ENCODE measurements around the gene OR52B6. TPM values are rescaled to one million over a fixed set of nuclear protein-coding genes. Genes with fewer than 3 reads are reported as not detected.
"Not testable (repeated sequence)": the region's sequence is repeated elsewhere in the genome, so short reads cannot be mapped to it uniquely, and the experiment has no call there.

Gene OR52B6
- total and polyA plus RNA-seq, 9 donors: not detected

DNA sequence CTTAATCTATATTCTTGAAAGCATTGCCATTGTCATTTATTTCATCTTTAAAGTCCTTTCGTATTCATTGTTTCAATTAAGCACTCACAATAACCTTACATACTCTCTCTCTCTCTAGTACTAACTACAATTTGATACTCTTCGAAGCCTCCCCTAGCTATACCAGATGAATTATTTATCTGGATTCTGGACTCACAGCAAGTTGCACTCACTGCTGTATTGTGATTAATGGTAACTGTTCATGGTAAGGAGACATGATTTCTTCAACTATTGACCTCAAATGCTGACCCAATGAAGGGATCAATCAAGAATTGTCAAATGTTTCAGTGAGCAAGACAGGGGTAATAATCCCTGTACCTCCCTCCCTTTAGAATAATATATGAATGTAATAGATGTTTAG, 6.0 kb upstream of the OR52B6 start:
- no peak for TF ChIP-seq POLR2A (IDR thresholded peaks at IDR 0.05)
- TF ChIP-seq EP300 (IDR thresholded peaks at IDR 0.05): no peak
- TF ChIP-seq, protein P1, sequence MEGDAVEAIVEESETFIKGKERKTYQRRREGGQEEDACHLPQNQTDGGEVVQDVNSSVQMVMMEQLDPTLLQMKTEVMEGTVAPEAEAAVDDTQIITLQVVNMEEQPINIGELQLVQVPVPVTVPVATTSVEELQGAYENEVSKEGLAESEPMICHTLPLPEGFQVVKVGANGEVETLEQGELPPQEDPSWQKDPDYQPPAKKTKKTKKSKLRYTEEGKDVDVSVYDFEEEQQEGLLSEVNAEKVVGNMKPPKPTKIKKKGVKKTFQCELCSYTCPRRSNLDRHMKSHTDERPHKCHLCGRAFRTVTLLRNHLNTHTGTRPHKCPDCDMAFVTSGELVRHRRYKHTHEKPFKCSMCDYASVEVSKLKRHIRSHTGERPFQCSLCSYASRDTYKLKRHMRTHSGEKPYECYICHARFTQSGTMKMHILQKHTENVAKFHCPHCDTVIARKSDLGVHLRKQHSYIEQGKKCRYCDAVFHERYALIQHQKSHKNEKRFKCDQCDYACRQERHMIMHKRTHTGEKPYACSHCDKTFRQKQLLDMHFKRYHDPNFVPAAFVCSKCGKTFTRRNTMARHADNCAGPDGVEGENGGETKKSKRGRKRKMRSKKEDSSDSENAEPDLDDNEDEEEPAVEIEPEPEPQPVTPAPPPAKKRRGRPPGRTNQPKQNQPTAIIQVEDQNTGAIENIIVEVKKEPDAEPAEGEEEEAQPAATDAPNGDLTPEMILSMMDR (IDR thresholded peaks at IDR 0.05): no peak
- no peak for DNase-seq
- no peaks in the 10 kb centered on the region for H3K9me3 ChIP-seq
- H3K36me3 ChIP-seq: no peaks in the 10 kb centered on the region
- WGBS, 3 donors: 65 to 79% (median 71%) methylated on average over 2 of the region's 2 CpGs
- intact Hi-C loops (cut with DNase I): no loop called here
- H3K4me3 ChIP-seq: no peak overlapping the region
- no peaks in the 10 kb centered on the region for H3K4me1 ChIP-seq (ENCODE audit: insufficient read depth)
- H3K27me3 ChIP-seq: no peaks in the 10 kb centered on the region
- no peak overlapping the region for H3K27ac ChIP-seq

DNA sequence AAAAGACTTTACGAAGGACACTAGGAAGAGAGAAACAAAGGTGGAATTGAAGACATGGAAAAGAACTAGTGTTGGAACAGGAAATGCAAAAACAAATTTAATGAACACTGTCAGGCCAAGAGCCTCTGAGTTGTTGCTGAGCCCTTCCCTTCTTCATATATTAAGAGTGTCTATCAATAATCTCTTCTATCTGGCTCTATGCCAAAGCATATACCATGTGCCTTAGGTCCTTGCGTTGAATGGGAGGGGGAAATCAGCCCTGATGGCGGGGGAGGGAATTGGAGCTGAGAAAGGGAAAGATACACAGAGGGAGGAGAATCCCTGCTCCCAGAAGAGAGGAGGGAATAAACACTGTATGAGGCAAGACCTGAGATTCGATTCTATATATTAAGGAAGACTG, 5.5 kb upstream of the OR52B6 start:
- Histone ChIP-seq H3K4me1 (ENCODE audit: insufficient read depth) (no peaks in the 10 kb centered on the region), H3K27me3 (no peaks in the 10 kb centered on the region), H3K4me3 (no peak overlapping the region), H3K36me3 (no peaks in the 10 kb centered on the region), H3K9me3 (no peaks in the 10 kb centered on the region), H3K27ac (no peak overlapping the region)
- TF ChIP-seq, protein P1 (IDR thresholded peaks at IDR 0.05): no peak
- TF ChIP-seq EP300 (IDR thresholded peaks at IDR 0.05) (no peak), POLR2A (IDR thresholded peaks at IDR 0.05) (no peak)
- 53 to 56% (median 55%) methylated on average over 4 of the region's 4 CpGs for WGBS, 3 donors
- DNase-seq: no peak
- intact Hi-C loops (cut with DNase I): no loop called here

DNA sequence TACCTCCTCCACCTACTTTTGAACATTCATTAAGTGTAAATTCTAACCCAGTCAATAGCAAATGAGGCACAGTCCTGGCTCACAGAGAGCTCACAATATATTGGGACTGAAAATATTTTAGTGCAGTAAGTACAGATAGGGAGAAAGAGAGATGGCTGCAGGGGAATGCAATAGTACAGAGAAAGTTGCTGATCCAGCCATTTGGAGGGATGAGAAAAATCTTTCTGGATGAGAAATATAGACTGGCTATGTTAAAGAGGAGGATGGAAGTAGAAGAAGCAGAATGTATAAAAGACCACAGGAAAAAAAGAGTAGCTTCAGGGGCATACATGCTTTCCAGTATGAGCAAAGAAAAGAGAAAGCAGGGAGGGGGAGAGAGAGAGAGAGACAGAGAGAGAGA, 3.6 kb upstream of the OR52B6 start:
- H3K27me3 ChIP-seq: no peaks in the 10 kb centered on the region
- TF ChIP-seq POLR2A (IDR thresholded peaks at IDR 0.05) (no peak), EP300 (IDR thresholded peaks at IDR 0.05) (no peak)
- TF ChIP-seq, protein P1 (IDR thresholded peaks at IDR 0.05): no peak
- no peak for DNase-seq
- intact Hi-C loops (cut with DNase I): no loop called here
- no peaks in the 10 kb centered on the region for H3K9me3 ChIP-seq
- no peaks in the 10 kb centered on the region for H3K36me3 ChIP-seq
- H3K4me3 ChIP-seq: no peak overlapping the region
- H3K27ac ChIP-seq: no peak overlapping the region
- H3K4me1 ChIP-seq (ENCODE audit: insufficient read depth): no peaks in the 10 kb centered on the region

DNA sequence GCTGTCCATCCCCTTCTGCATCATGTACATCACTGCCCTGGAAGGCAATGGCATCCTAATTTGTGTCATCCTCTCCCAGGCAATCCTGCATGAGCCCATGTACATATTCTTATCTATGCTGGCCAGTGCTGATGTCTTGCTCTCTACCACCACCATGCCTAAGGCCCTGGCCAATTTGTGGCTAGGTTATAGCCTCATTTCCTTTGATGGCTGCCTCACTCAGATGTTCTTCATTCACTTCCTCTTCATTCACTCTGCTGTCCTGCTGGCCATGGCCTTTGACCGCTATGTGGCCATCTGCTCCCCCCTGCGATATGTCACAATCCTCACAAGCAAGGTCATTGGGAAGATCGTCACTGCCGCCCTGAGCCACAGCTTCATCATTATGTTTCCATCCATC, 337 bp downstream of the OR52B6 start:
- no peak for DNase-seq
- intact Hi-C loops (cut with DNase I): no loop called here

DNA sequence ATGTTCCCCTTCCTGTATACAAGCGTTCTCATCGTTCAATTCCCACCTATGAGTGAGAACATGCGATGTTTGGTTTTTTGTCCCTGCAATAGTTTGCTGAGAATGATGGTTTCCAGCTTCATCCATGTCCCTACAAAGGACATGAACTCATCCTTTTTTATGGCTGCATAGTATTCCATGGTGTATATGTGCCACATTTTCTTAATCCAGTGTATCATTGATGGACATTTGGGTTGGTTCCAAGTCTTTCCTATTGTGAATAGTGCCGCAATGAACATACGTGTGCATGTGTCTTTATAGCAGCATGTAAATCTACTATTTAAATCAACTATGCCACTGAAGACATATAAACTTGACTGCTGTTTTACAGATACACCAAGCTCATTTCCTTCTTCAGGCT, 3.8 kb downstream of the OR52B6 start:
- 70 to 76% (median 70%) methylated on average over 5 of the region's 5 CpGs for WGBS, 3 donors
- H3K4me1 ChIP-seq (ENCODE audit: insufficient read depth); intact Hi-C loops (cut with DNase I); H3K27me3 ChIP-seq; H3K9me3 ChIP-seq; H3K36me3 ChIP-seq; DNase-seq; H3K4me3 ChIP-seq; H3K27ac ChIP-seq: not testable (repeated sequence)

More for the DNA sequence above, 337 bp downstream of the OR52B6 start:
- H3K27ac ChIP-seq: no peak overlapping the region
- no peak for TF ChIP-seq POLR2A (IDR thresholded peaks at IDR 0.05)
- 73 to 86% (median 83%) methylated on average over 4 of the region's 4 CpGs for WGBS, 3 donors
- no peaks in the 10 kb centered on the region for H3K4me1 ChIP-seq (ENCODE audit: insufficient read depth)
- no peak overlapping the region for H3K4me3 ChIP-seq
- no peaks in the 10 kb centered on the region for H3K36me3 ChIP-seq
- H3K27me3 ChIP-seq: no peaks in the 10 kb centered on the region
- H3K9me3 ChIP-seq: no peaks in the 10 kb centered on the region

DNA sequence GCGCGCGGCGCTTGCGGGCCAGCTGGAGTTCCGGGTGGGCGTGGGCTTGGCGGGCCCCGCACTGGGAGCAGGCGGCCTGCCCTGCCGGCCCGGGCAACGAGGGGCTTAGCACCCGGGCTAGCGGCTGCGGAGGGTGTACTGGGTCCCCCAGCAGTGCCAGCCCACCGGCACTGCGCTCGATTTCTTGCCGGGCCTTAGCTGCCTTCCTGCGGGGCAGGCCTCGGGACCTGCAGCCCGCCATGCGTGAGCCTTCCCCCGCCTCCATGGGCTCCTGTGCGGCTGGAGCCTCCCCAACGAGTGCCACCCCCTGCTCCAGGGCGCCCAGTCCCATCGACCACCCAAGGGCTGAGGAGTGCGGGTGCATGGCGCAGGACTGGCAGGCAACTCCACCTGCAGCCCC, 9.2 kb downstream of the OR52B6 start:
- H3K27me3 ChIP-seq; H3K9me3 ChIP-seq; DNase-seq; H3K4me3 ChIP-seq; H3K4me1 ChIP-seq (ENCODE audit: insufficient read depth); H3K36me3 ChIP-seq; H3K27ac ChIP-seq: not testable (repeated sequence)
- intact Hi-C loops (cut with DNase I): loop anchor here in 1 of 4 donors (10.0 kb wide), 1 partner anchor 95 kb away; the partner anchor contains the start of genes TRIM22 and TRIM5
- WGBS, 3 donors: 96 to 99% (median 97%) methylated on average over 18 to 31 of the region's 31 CpGs
